HepG2 (cell line): ENCODE data around the gene MYL6. TPM values are rescaled to one million over a fixed set of nuclear protein-coding genes. Genes with fewer than 3 reads are reported as not detected.

ENCODE experiments used
- ATAC-seq: fragments of 200-7000 bp; cut with Tn5 transposase; 3 replicates; pipeline ENCODE4 v1.9.1; 2020; ENCODE audit warnings: mild to moderate bottlenecking, moderate library complexity
- BruUV-seq: library from RNA; stranded (reverse); fragments of 400-500 nt; replicated peaks from 2 replicates; lab custom pipeline; 2021; lab: Mats Ljungman, UMichigan
- CTCF ChIA-PET: fragments of 300-600 bp; formaldehyde crosslinking; extraction: SDS; loops from one replicate; lab custom pipeline; 2021; ENCODE audit warnings: low total read pairs, inconsistent platforms, low intra/inter-chr PET ratio; lab: Yijun Ruan, JAX
- POLR2A ChIA-PET: fragments of 350-600 bp; sonication (Branson Sonifier 250); formaldehyde crosslinking; loops from one replicate; lab custom pipeline; 2020; ENCODE audit warnings: antibody characterized with exemption, inconsistent platforms; lab: Yijun Ruan, JAX
- DNase-seq: peaks from one replicate; pipeline ENCODE4 v3.0.0-alpha.2; 2015; ENCODE audit warnings: low spot score
- FAIRE-seq: peaks from 3 replicates; lab custom pipeline; 2011; peaks lifted over from hg19 to GRCh38; lab: Jason Lieb, UNC
- H2AFZ ChIP-seq: one replicate; pipeline ENCODE4 v1.6.1; 2011; ENCODE audit warnings: low read length, inconsistent platforms
- H3K27ac ChIP-seq: fragments of 300-600 bp; 3 replicates; pipeline ENCODE4 v1.8.0; 2011; ENCODE audit warnings: mixed run types, mild to moderate bottlenecking, mixed read lengths, low read length, inconsistent platforms; ENCODE audit not compliant: insufficient read depth; ENCODE audit errors: extremely low read length
- H3K27me3 ChIP-seq, 2 experiments: fragments of 200-600 bp in 1 of 2; 2 replicates in 1 of 2; 3 replicates in 1 of 2; pipeline versions ENCODE4 v1.6.0 to v1.8.0; 2011; ENCODE audit warnings: low read length in 2 of 2, mild to moderate bottlenecking in 2 of 2, moderate library complexity in 2 of 2, inconsistent platforms in 1 of 2; ENCODE audit not compliant: insufficient read depth in 2 of 2, control insufficient read depth in 1 of 2
- H3K36me3 ChIP-seq, 2 experiments: fragments of 200-600 bp in 1 of 2; replicated peaks in 1 of 2; 2 replicates in 1 of 2; 3 replicates in 1 of 2; pipeline versions ENCODE4 v1.5.1 to v1.8.0; 2011; ENCODE audit warnings: low read length in 2 of 2, inconsistent platforms in 1 of 2; ENCODE audit not compliant: insufficient read depth in 2 of 2, control insufficient read depth in 1 of 2
- H3K4me1 ChIP-seq: 2 replicates; pipeline ENCODE4 v1.5.1; 2012; ENCODE audit warnings: low read length, inconsistent platforms; ENCODE audit not compliant: insufficient read depth
- H3K4me2 ChIP-seq: 2 replicates; pipeline ENCODE4 v1.6.0; 2011; ENCODE audit warnings: low read depth, low read length, inconsistent platforms
- H3K4me3 ChIP-seq, 3 experiments: fragments of 200-600 bp in 1 of 3; sonication (generic), shearing (Covaris generic) in 1 of 3; replicated peaks in 1 of 3; 2 replicates each; pipeline ENCODE4 v1.5.1; 2011 to 2016; ENCODE audit warnings: low read length in 3 of 3, inconsistent platforms in 2 of 3, low read depth in 2 of 3, mild to moderate bottlenecking in 2 of 3, control low read depth in 1 of 3, mixed read lengths in 1 of 3; ENCODE audit not compliant: insufficient read depth in 1 of 3
- H3K79me2 ChIP-seq: one replicate; pipeline ENCODE4 v1.6.1; 2011; ENCODE audit warnings: low read length, inconsistent platforms; ENCODE audit not compliant: insufficient read depth
- H3K9ac ChIP-seq: 2 replicates; pipeline ENCODE4 v1.6.0; 2011; ENCODE audit warnings: mild to moderate bottlenecking, low read depth, low read length, inconsistent platforms; ENCODE audit not compliant: insufficient read depth
- H3K9me3 ChIP-seq: 2 replicates; pipeline ENCODE4 v1.5.1; 2012; ENCODE audit warnings: mild to moderate bottlenecking, low read length
- H4K20me1 ChIP-seq: 2 replicates; pipeline ENCODE4 v1.6.0; 2011; ENCODE audit warnings: inconsistent platforms, mild to moderate bottlenecking, low read length, moderate library complexity; ENCODE audit not compliant: insufficient read depth
- KLF11 ChIP-seq: IDR thresholded peaks from 2 replicates; pipeline ENCODE4 v1.6.1; 2016; ENCODE audit warnings: missing compliant biosample characterization
- SMARCE1 ChIP-seq: fragments of 450-650 bp; IDR thresholded peaks from 2 replicates; pipeline ENCODE4 v1.6.1; 2017; ENCODE audit warnings: borderline replicate concordance
- SOX13 ChIP-seq, 3 experiments: fragments of 450-650 bp in 1 of 3; sonication (generic) in 1 of 3; formaldehyde crosslinking in 1 of 3; IDR thresholded peaks in 2 of 3; conservative IDR thresholded peaks in 1 of 3; 2 replicates each; pipeline versions ENCODE4 v1.5.0 to v1.6.1; 2016 to 2020; ENCODE audit warnings: antibody characterized with exemption in 1 of 3, mild to moderate bottlenecking in 1 of 3, missing compliant biosample characterization in 1 of 3, missing genetic modification reagents in 1 of 3, moderate library complexity in 1 of 3
- WGBS: methylation state at CpG from one replicate; pipeline ENCODE4 v1.1.6; 2017; ENCODE audit warnings: low lambda C conversion rate; 5-methylcytosine and 5-hydroxymethylcytosine counted together
- in situ Hi-C: cut with HindIII; loops from 2 replicates; pipeline ENCODE4 v1.10.0; 2017; ENCODE audit warnings: low pct_unique_long_range_greater_than_20kb; ENCODE audit not compliant: extremely low pct_ligation_motif_present
- intact Hi-C: fragments of 100-400 bp; cut with micrococcal nuclease; formaldehyde crosslinking; loops from one replicate; pipeline ENCODE4 v1.10.0; 2022; ENCODE audit not compliant: unreplicated experiment
- polyA plus RNA-seq, 8 experiments: library from polyadenylated mRNA; depleted of rRNA in 3 of 8; stranded (reverse) in 7 of 8; unstranded in 1 of 8; fragments of >200 nt; fragmentation: Illumina TruSeq in 4 of 8; extraction: Trizol in 4 of 8; gene quantifications; 2 replicates each; pipeline versions ENCODE4 v1.2.1 to v1.2.3, GENCODE V29; 2011 to 2016; ENCODE audit warnings: low read depth in 4 of 8, missing spikeins in 1 of 8, mixed read lengths in 1 of 8; ENCODE audit not compliant: insufficient read depth in 1 of 8
- total RNA-seq, 5 experiments: library from RNA; depleted of rRNA; stranded (reverse); fragments of >200 nt; fragmentation: Illumina TruSeq; extraction: Trizol; gene quantifications; 2 replicates each; pipeline ENCODE4 v1.2.3, GENCODE V29; 2016; ENCODE audit warnings: low read depth in 1 of 5
- TF ChIP-seq, protein P1 (sequence below): sonication (generic); formaldehyde crosslinking; IDR thresholded peaks from 2 replicates; pipeline ENCODE4 v1.4.0; 2020; ENCODE audit warnings: mild to moderate bottlenecking, missing genetic modification reagents
- TF ChIP-seq, protein P2 (sequence below): sonication (generic); formaldehyde crosslinking; IDR thresholded peaks from 2 replicates; pipeline ENCODE4 v1.4.0; 2020; ENCODE audit warnings: missing genetic modification reagents, borderline replicate concordance
- TF ChIP-seq, protein P3 (sequence below): sonication (generic); formaldehyde crosslinking; IDR thresholded peaks from 2 replicates; pipeline ENCODE4 v1.4.0; 2020; ENCODE audit warnings: missing genetic modification reagents
- TF ChIP-seq, protein P4 (sequence below): sonication (generic); formaldehyde crosslinking; IDR thresholded peaks from 2 replicates; pipeline ENCODE4 v1.5.0; 2020; ENCODE audit warnings: mild to moderate bottlenecking, missing genetic modification reagents

Gene MYL6
- total and polyA plus RNA-seq, 2 of the 13 experiments (the other 11 are each of a cell fraction or from before 2014, with no cell fraction given): 1,127 to 1,192 TPM

DNA sequence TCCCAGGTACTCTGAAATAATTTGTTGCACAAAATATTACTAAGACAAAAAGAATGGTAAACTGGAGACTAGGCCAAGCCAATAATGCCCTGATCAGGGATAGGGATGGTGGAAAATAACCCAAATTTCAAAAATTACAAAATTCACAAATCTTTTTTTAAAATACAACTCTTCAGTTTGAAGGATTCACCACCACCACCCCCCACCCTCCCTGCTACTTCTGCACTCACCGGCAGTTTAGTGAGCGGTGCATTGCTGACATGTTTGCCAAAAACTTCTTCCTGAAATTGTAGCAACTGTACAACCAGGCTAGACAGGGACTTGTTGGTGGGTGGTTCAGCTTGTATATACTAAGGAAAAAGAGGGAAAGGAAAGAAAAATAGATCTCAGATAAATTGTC is 28.8 kb downstream of the MYL6 start:
- CTCF ChIA-PET: no interaction called here
- no peaks in the 10 kb centered on the region for H4K20me1 ChIP-seq
- TF ChIP-seq, protein P1, sequence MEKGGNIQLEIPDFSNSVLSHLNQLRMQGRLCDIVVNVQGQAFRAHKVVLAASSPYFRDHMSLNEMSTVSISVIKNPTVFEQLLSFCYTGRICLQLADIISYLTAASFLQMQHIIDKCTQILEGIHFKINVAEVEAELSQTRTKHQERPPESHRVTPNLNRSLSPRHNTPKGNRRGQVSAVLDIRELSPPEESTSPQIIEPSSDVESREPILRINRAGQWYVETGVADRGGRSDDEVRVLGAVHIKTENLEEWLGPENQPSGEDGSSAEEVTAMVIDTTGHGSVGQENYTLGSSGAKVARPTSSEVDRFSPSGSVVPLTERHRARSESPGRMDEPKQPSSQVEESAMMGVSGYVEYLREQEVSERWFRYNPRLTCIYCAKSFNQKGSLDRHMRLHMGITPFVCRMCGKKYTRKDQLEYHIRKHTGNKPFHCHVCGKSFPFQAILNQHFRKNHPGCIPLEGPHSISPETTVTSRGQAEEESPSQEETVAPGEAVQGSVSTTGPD (CRISPR knock-in tag): no peak
- TF ChIP-seq SOX13 (IDR thresholded peaks at IDR 0.05) (no peak), SOX13 (CRISPR knock-in tag; conservative IDR thresholded peaks at IDR 0.05 in 1 of 2, IDR thresholded peaks at IDR 0.05 in 1 of 2) (no peak), SMARCE1 (no peak), KLF11 (CRISPR knock-in tag) (no peak)
- TF ChIP-seq, protein P2, sequence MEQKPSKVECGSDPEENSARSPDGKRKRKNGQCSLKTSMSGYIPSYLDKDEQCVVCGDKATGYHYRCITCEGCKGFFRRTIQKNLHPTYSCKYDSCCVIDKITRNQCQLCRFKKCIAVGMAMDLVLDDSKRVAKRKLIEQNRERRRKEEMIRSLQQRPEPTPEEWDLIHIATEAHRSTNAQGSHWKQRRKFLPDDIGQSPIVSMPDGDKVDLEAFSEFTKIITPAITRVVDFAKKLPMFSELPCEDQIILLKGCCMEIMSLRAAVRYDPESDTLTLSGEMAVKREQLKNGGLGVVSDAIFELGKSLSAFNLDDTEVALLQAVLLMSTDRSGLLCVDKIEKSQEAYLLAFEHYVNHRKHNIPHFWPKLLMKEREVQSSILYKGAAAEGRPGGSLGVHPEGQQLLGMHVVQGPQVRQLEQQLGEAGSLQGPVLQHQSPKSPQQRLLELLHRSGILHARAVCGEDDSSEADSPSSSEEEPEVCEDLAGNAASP: no peak
- TF ChIP-seq, protein P3, sequence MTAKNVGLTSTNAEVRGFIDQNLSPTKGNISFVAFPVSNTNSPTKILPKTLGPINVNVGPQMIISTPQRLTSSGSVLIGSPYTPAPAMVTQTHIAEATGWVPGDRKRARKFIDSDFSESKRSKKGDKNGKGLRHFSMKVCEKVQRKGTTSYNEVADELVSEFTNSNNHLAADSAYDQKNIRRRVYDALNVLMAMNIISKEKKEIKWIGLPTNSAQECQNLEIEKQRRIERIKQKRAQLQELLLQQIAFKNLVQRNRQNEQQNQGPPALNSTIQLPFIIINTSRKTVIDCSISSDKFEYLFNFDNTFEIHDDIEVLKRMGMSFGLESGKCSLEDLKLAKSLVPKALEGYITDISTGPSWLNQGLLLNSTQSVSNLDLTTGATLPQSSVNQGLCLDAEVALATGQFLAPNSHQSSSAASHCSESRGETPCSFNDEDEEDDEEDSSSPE (CRISPR knock-in tag): no peak
- TF ChIP-seq, protein P4, sequence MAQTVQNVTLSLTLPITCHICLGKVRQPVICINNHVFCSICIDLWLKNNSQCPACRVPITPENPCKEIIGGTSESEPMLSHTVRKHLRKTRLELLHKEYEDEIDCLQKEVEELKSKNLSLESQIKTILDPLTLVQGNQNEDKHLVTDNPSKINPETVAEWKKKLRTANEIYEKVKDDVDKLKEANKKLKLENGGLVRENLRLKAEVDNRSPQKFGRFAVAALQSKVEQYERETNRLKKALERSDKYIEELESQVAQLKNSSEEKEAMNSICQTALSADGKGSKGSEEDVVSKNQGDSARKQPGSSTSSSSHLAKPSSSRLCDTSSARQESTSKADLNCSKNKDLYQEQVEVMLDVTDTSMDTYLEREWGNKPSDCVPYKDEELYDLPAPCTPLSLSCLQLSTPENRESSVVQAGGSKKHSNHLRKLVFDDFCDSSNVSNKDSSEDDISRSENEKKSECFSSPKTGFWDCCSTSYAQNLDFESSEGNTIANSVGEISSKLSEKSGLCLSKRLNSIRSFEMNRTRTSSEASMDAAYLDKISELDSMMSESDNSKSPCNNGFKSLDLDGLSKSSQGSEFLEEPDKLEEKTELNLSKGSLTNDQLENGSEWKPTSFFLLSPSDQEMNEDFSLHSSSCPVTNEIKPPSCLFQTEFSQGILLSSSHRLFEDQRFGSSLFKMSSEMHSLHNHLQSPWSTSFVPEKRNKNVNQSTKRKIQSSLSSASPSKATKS: no peak
- peak overlapping the region; percentile 82; the same call in 1 of the 2 replicates for H3K4me2 ChIP-seq
- peaks cover 6 to 26% of the 10 kb centered on the region in 2 experiments for H3K36me3 ChIP-seq
- H3K4me3 ChIP-seq: no peak overlapping the region
- no peaks in the 10 kb centered on the region; a peak in 1 of 5 replicates for H3K27me3 ChIP-seq
- H3K79me2 ChIP-seq: peaks cover 19% of the 10 kb centered on the region
- POLR2A ChIA-PET: interaction anchor here (3.3 kb wide), 1 partner anchor 25 kb away, joined by 20 read pairs; no protein-coding TSS in a partner anchor
- no peaks in the 10 kb centered on the region for H3K9me3 ChIP-seq
- no peak for DNase-seq
- peaks cover 28% of the 10 kb centered on the region for H3K4me1 ChIP-seq
- intact Hi-C loops: no loop called here
- no peak overlapping the region for H3K9ac ChIP-seq
- H3K27ac ChIP-seq: no peak overlapping the region
- in situ Hi-C loops: loop anchor here (5.0 kb wide), 1 partner anchor 60 kb away; the partner anchor contains the start of gene ESYT1
- BruUV-seq: no TSS peak
- ATAC-seq: no peak
- WGBS: 90% methylated on average over 2 of the region's 2 CpGs
- FAIRE-seq: no peak
- no peak overlapping the region for H2AFZ ChIP-seq
